ENCODE measurements around the gene OR10AG1. TPM values are rescaled to one million over a fixed set of nuclear protein-coding genes. Genes with fewer than 3 reads are reported as not detected.

The OR10AG1 gene
- polyA plus RNA-seq, 1 of the 3 experiments (the other 2 are of a cell fraction): not detected

GRCh38 chr11:55966391-55966790 is 3.4 kb downstream of the OR10AG1 start:
- ChIA-PET CTCF (no interaction called here), POLR2A (no interaction called here)
- 18% methylated on average over 2 of the region's 2 CpGs for WGBS (ENCODE audit: low lambda C conversion rate)

GRCh38 chr11:55956521-55956920 is 13.2 kb downstream of the OR10AG1 start:
- Histone ChIP-seq H3K4me2 (no peak overlapping the region), H3K4me3 (ENCODE audit: low read depth in 2 of 2, low read length in 1 of 2) (no peak overlapping the region), H3K36me3 (replicated peaks in 1 of 2; ENCODE audit: control insufficient read depth in 1 of 2, insufficient read depth in 2 of 2, low read length in 1 of 2) (no peaks in the 10 kb centered on the region), H3K9me3 (no peaks in the 10 kb centered on the region), H3K27ac (ENCODE audit: low read depth in 2 of 2, low read length in 1 of 2) (no peak overlapping the region), H3K9me2 (no peaks in the 10 kb centered on the region), H3K79me2 (ENCODE audit: insufficient read depth) (no peaks in the 10 kb centered on the region), H2AFZ (ENCODE audit: low read depth) (no peak overlapping the region), H3K4me1 (ENCODE audit: control insufficient read depth in 1 of 2, insufficient read depth in 2 of 2, low read depth in 1 of 2, low read length in 1 of 2) (no peaks in the 10 kb centered on the region), H3F3A (replicated peaks; ENCODE audit: insufficient read depth) (no peaks in the 10 kb centered on the region), H3K27me3 (ENCODE audit: insufficient read depth) (no peaks in the 10 kb centered on the region), H4K20me1 (ENCODE audit: insufficient read depth) (no peaks in the 10 kb centered on the region), H3K9ac (no peak overlapping the region)
- 0% methylated on average over 4 of the region's 4 CpGs for WGBS (ENCODE audit: low lambda C conversion rate)
- TF ChIP-seq TEAD4 (IDR thresholded peaks at IDR 0.05; ENCODE audit: borderline replicate concordance, insufficient read depth): no peak
- ChIA-PET CTCF (no interaction called here), POLR2A (no interaction called here)
- DNase-seq: no peak

More at GRCh38 chr11:55966391-55966790, 3.4 kb downstream of the OR10AG1 start:
- Histone ChIP-seq H3K27ac (ENCODE audit: low read depth in 2 of 2, low read length in 1 of 2) (no peak overlapping the region), H3F3A (replicated peaks; ENCODE audit: insufficient read depth) (no peaks in the 10 kb centered on the region), H3K79me2 (ENCODE audit: insufficient read depth) (no peaks in the 10 kb centered on the region), H3K4me1 (ENCODE audit: control insufficient read depth in 1 of 2, insufficient read depth in 2 of 2, low read depth in 1 of 2, low read length in 1 of 2) (no peaks in the 10 kb centered on the region), H2AFZ (ENCODE audit: low read depth) (no peak overlapping the region), H3K36me3 (replicated peaks in 1 of 2; ENCODE audit: control insufficient read depth in 1 of 2, insufficient read depth in 2 of 2, low read length in 1 of 2) (no peaks in the 10 kb centered on the region), H3K27me3 (ENCODE audit: insufficient read depth) (no peaks in the 10 kb centered on the region), H3K9ac (no peak overlapping the region), H4K20me1 (ENCODE audit: insufficient read depth) (no peaks in the 10 kb centered on the region), H3K9me3 (no peaks in the 10 kb centered on the region), H3K4me3 (ENCODE audit: low read depth in 2 of 2, low read length in 1 of 2) (no peak overlapping the region), H3K9me2 (no peaks in the 10 kb centered on the region), H3K4me2 (no peak overlapping the region)
- TF ChIP-seq RCOR1 (IDR thresholded peaks at IDR 0.05; ENCODE audit: low read length) (no peak), REST (IDR thresholded peaks at IDR 0.05; ENCODE audit: low read depth, low read length) (no peak), ZBTB33 (IDR thresholded peaks at IDR 0.05; ENCODE audit: borderline replicate concordance, low read depth) (no peak), YY1 (IDR thresholded peaks at IDR 0.05; ENCODE audit: low read depth) (no peak), JUND (IDR thresholded peaks at IDR 0.05) (no peak)
- DNase-seq: no peak
